ENCODE data around the gene MBOAT2. TPM values are rescaled to one million over a fixed set of nuclear protein-coding genes. Genes with fewer than 3 reads are reported as not detected.

The MBOAT2 gene
- total and polyA plus RNA-seq, 2 experiments from 2014 or later: 87.4 to 103 TPM

- H3K27ac ChIP-seq: no peak overlapping the region
- no peaks in the 10 kb centered on the region for H3K9me2 ChIP-seq (ENCODE audit: insufficient read depth)
- H2AFZ ChIP-seq: no peak overlapping the region
- H3K9me3 ChIP-seq (ENCODE audit: low read depth): no peaks in the 10 kb centered on the region
- H3K9ac ChIP-seq: no peak overlapping the region
- no peaks in the 10 kb centered on the region for H3K4me1 ChIP-seq (ENCODE audit: insufficient read depth)
- peaks cover 13% of the 10 kb centered on the region; the same call in 1 of the 2 replicates for H3F3A ChIP-seq (ENCODE audit: insufficient read depth)
- H3K36me3 ChIP-seq (ENCODE audit: low read depth): peaks cover 30% of the 10 kb centered on the region
- H3K79me2 ChIP-seq (ENCODE audit: insufficient read depth): no peaks in the 10 kb centered on the region
- in situ Hi-C loops (cut with MboI): no loop called here
- WGBS, 2 experiments (ENCODE audit: low coverage in 1 of 2, low lambda C conversion rate in 2 of 2, missing lambda C conversion rate in 2 of 2): 93 to 96% methylated on average over 11 of the region's 11 CpGs
- no peaks in the 10 kb centered on the region for H3K27me3 ChIP-seq (replicated peaks; ENCODE audit: insufficient read depth)
- no peak overlapping the region for H3K4me3 ChIP-seq
- no peaks in the 10 kb centered on the region for H4K20me1 ChIP-seq (ENCODE audit: insufficient read depth)
- TF ChIP-seq EZH2phosphoT487 (IDR thresholded peaks at IDR 0.05; ENCODE audit: insufficient read depth, low read depth) (no peak), EZH2 (IDR thresholded peaks at IDR 0.05; ENCODE audit: insufficient read depth, poor library complexity, severe bottlenecking) (no peak)
- H3K4me2 ChIP-seq (ENCODE audit: unreplicated experiment): no peak overlapping the region
- DNase-seq: no peak
These were observed 145.8 kb downstream of the MBOAT2 start for GRCh38 chr2:8857709-8858108.

GRCh38 chr2:8856176-8856575, 147.3 kb downstream of the MBOAT2 start:
- Histone ChIP-seq H3K27me3 (replicated peaks; ENCODE audit: insufficient read depth) (no peaks in the 10 kb centered on the region), H3K4me3 (no peak overlapping the region), H3K36me3 (ENCODE audit: low read depth) (peaks cover 30% of the 10 kb centered on the region), H4K20me1 (ENCODE audit: insufficient read depth) (no peaks in the 10 kb centered on the region), H3K9me3 (ENCODE audit: low read depth) (no peaks in the 10 kb centered on the region), H3K9me2 (ENCODE audit: insufficient read depth) (no peaks in the 10 kb centered on the region), H3K79me2 (ENCODE audit: insufficient read depth) (no peaks in the 10 kb centered on the region), H3K4me1 (ENCODE audit: insufficient read depth) (no peaks in the 10 kb centered on the region), H3F3A (ENCODE audit: insufficient read depth) (peaks cover 15% of the 10 kb centered on the region; the same call in 1 of the 2 replicates), H3K27ac (no peak overlapping the region), H2AFZ (no peak overlapping the region), H3K4me2 (ENCODE audit: unreplicated experiment) (no peak overlapping the region), H3K9ac (no peak overlapping the region)
- in situ Hi-C loops (cut with MboI): no loop called here
- DNase-seq: no peak
- WGBS, 2 experiments (ENCODE audit: low coverage in 1 of 2, low lambda C conversion rate in 2 of 2, missing lambda C conversion rate in 2 of 2): 94 to 98% methylated on average over 2 of the region's 2 CpGs
- TF ChIP-seq EZH2 (IDR thresholded peaks at IDR 0.05; ENCODE audit: insufficient read depth, poor library complexity, severe bottlenecking) (no peak), EZH2phosphoT487 (IDR thresholded peaks at IDR 0.05; ENCODE audit: insufficient read depth, low read depth) (no peak)

- H3K9ac ChIP-seq: no peak overlapping the region
- no peaks in the 10 kb centered on the region for H3K9me3 ChIP-seq (ENCODE audit: low read depth)
- no peak overlapping the region for H2AFZ ChIP-seq
- TF ChIP-seq EZH2 (IDR thresholded peaks at IDR 0.05; ENCODE audit: insufficient read depth, poor library complexity, severe bottlenecking) (no peak), EZH2phosphoT487 (IDR thresholded peaks at IDR 0.05; ENCODE audit: insufficient read depth, low read depth) (no peak)
- H3K4me3 ChIP-seq: no peak overlapping the region
- no peak overlapping the region for H3K4me2 ChIP-seq (ENCODE audit: unreplicated experiment)
- H3K4me1 ChIP-seq (ENCODE audit: insufficient read depth): no peaks in the 10 kb centered on the region
- in situ Hi-C loops (cut with MboI): no loop called here
- no peaks in the 10 kb centered on the region for H3K27me3 ChIP-seq (replicated peaks; ENCODE audit: insufficient read depth)
- WGBS, 2 experiments (ENCODE audit: low coverage in 1 of 2, low lambda C conversion rate in 2 of 2, missing lambda C conversion rate in 2 of 2): 93 to 95% methylated on average over 3 of the region's 3 CpGs
- H3K27ac ChIP-seq: no peak overlapping the region
- H3K79me2 ChIP-seq (ENCODE audit: insufficient read depth): no peaks in the 10 kb centered on the region
- peaks cover 22% of the 10 kb centered on the region for H3K36me3 ChIP-seq (ENCODE audit: low read depth)
- H3F3A ChIP-seq (ENCODE audit: insufficient read depth): peaks cover 15% of the 10 kb centered on the region; the same call in 1 of the 2 replicates
- no peak for DNase-seq
- H3K9me2 ChIP-seq (ENCODE audit: insufficient read depth): no peaks in the 10 kb centered on the region
- no peaks in the 10 kb centered on the region for H4K20me1 ChIP-seq (ENCODE audit: insufficient read depth)
These were observed 148.5 kb downstream of the MBOAT2 start for GRCh38 chr2:8855010-8855409.

- Histone ChIP-seq H3K27ac (no peak overlapping the region), H3K79me2 (ENCODE audit: insufficient read depth) (no peaks in the 10 kb centered on the region), H4K20me1 (ENCODE audit: insufficient read depth) (no peaks in the 10 kb centered on the region), H3K4me1 (ENCODE audit: insufficient read depth) (peaks cover 5% of the 10 kb centered on the region), H3K9me2 (ENCODE audit: insufficient read depth) (no peaks in the 10 kb centered on the region), H3K4me2 (ENCODE audit: unreplicated experiment) (no peak overlapping the region), H3K4me3 (no peak overlapping the region), H3F3A (ENCODE audit: insufficient read depth) (peaks cover 15% of the 10 kb centered on the region; the same call in 1 of the 2 replicates), H3K9ac (no peak overlapping the region), H2AFZ (no peak overlapping the region), H3K36me3 (ENCODE audit: low read depth) (peaks cover 14% of the 10 kb centered on the region), H3K27me3 (replicated peaks; ENCODE audit: insufficient read depth) (no peaks in the 10 kb centered on the region), H3K9me3 (ENCODE audit: low read depth) (no peaks in the 10 kb centered on the region)
- WGBS, 2 experiments (ENCODE audit: low coverage in 1 of 2, low lambda C conversion rate in 2 of 2, missing lambda C conversion rate in 2 of 2): 89% methylated on average over 4 of the region's 4 CpGs
- no peak for TF ChIP-seq EZH2 (IDR thresholded peaks at IDR 0.05; ENCODE audit: insufficient read depth, poor library complexity, severe bottlenecking)
- TF ChIP-seq EZH2phosphoT487 (IDR thresholded peaks at IDR 0.05; ENCODE audit: insufficient read depth, low read depth): no peak
- DNase-seq: no peak
- in situ Hi-C loops (cut with MboI): no loop called here
These were observed 150.1 kb downstream of the MBOAT2 start for GRCh38 chr2:8853426-8853825.
